GM18951 (cell line): ENCODE data around the gene LY6G6C.

Source experiments
- POLR2A ChIP-seq: IDR thresholded peaks from 4 replicates; pipeline ENCODE4 v1.6.1; 2011; ENCODE audit warnings: mild to moderate bottlenecking; ENCODE audit not compliant: insufficient read length, insufficient read depth; ENCODE audit errors: extremely low read depth
- in situ Hi-C: fragments of 300-500 bp; cut with MboI; formaldehyde crosslinking; loops from one replicate; pipeline ENCODE4 v1.12.0; 2022; ENCODE audit warnings: low sequenced_read_pairs, mixed read lengths, inconsistent platforms; ENCODE audit not compliant: unreplicated experiment

Gene LY6G6C

GRCh38 chr6:31721351-31722020, at the start of gene LY6G6C:
LY6G6C (minus strand) TSS chr6:31721746; CDS start chr6:31721679, 67 bp downstream.
- in situ Hi-C loops = no loop called here
- TF ChIP-seq POLR2A = no peak

- in situ Hi-C loops = no loop called here
- TF ChIP-seq POLR2A = no peak
These were observed 49.3 kb upstream of the LY6G6C start for GRCh38 chr6:31770860-31771259.

- in situ Hi-C loops = no loop called here
- no peak for TF ChIP-seq POLR2A
These were observed 48.3 kb upstream of the LY6G6C start for GRCh38 chr6:31769684-31770371.

DNA sequence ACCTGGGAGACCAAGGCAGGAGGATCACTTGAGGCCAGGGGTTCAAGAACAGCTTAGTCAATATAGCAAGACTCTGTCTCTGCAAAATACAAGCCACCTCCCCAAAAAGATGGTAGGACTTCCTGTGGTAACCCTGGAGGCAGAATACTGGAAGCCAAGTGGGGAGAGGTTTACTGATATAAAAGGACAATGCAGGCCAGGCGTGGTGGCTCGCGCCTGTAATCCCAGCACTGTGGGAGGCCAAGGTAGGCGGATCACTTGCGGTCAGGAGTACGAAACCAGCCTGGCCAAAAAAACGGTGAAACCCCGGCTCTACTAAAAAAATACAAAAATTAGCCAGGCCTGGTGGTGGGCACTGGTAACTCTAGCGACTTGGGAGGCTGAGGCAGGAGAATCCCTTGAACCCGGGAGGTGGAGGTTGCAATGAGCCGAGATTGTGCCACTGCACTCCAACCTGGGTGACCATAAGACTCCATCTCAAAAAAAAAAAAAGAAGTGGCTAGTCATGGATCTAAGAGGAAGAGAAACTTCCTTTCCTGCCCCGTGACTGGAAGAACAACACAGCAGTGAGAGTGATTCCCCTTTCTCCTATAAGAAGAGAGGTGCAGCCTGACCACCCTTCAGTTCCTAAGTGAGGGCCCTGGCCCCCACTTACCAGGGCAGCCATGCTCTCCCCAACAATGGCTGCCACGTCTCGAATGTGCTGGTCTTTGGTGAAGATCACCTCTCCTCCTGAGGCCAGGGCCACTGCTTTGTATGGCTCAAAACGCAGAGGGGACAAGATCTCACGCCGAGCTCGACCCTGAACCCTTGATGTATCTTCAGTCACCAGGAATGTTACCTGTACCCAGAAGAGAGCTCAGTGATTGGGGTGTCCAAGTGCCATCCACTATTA, 47.1 kb upstream of the LY6G6C start:
- TF ChIP-seq POLR2A = no peak
- in situ Hi-C loops = no loop called here

- no peak for TF ChIP-seq POLR2A
- in situ Hi-C loops = no loop called here
These were observed 45.6 kb upstream of the LY6G6C start for GRCh38 chr6:31767096-31767645.

DNA sequence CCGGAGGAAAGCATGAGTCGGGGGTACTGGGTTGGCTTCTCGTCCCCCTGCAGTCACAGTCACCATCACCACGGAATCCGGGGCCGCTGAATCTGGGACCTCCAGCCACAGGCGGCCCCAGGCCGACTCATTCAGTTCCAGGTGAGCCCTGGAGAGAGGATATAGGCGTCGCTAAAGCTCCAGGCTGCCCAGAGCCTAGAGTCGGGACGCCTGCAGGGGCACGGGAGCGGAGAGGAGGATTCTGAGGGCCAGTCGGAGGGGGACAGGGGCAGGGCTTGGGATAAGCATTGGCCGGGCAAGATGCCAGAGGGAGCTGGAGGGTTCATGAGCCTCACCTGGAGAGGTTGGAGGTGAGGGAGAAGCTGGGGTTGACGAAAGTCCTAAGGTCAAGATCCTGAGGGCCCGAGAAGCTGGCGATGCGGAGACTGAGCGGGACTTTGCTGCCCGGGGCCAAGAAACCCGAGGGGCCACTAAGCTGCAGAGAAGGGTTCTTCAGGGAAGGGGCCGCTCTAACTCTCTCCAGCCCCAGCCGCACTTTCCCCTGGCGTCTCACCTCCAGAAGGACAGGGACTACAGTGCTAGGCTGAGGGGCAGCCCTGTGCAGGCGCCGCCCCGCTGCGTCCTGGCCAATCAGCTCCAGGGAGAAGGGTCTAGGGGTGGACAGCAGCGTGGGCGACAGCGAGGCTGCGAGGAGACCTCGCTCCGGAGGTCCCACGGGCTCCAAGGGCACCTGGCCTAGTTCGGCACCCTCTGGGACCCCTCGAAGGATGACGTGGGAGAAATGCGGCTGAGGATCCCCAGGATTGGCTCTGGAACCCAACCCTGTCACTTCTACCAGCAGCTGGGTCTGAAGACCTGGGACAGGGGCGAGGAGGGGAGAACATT, 44.6 kb upstream of the LY6G6C start:
- in situ Hi-C loops = no loop called here
- no peak for TF ChIP-seq POLR2A

- in situ Hi-C loops = no loop called here
These were observed 44.0 kb upstream of the LY6G6C start for GRCh38 chr6:31765559-31765909.

DNA sequence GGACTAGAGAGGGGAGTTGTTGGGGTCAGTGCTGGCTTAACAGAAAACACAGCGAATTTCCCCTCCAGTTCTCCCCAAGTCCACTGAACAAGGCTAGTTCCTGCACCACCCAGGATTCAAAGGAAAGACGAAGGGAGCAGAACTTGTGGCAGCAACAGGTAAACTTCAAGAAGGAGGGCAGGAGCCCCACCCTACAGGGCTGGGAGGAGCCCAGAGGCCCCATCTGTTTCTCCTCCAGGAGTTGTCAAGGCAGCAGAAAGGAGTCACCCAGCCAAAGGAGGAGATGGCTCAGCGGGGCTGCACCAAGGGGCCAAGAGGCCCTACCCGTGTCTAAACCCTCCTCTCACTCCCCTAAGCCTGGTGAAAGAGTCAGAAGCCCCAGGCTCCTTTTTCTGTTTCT, 42.7 kb upstream of the LY6G6C start:
- in situ Hi-C loops = no loop called here
- no peak for TF ChIP-seq POLR2A

More at GRCh38 chr6:31765559-31765909, 44.0 kb upstream of the LY6G6C start:
- no peak for TF ChIP-seq POLR2A

- in situ Hi-C loops = no loop called here
- TF ChIP-seq POLR2A = no peak
These were observed 42.0 kb upstream of the LY6G6C start for GRCh38 chr6:31763619-31763940.

DNA sequence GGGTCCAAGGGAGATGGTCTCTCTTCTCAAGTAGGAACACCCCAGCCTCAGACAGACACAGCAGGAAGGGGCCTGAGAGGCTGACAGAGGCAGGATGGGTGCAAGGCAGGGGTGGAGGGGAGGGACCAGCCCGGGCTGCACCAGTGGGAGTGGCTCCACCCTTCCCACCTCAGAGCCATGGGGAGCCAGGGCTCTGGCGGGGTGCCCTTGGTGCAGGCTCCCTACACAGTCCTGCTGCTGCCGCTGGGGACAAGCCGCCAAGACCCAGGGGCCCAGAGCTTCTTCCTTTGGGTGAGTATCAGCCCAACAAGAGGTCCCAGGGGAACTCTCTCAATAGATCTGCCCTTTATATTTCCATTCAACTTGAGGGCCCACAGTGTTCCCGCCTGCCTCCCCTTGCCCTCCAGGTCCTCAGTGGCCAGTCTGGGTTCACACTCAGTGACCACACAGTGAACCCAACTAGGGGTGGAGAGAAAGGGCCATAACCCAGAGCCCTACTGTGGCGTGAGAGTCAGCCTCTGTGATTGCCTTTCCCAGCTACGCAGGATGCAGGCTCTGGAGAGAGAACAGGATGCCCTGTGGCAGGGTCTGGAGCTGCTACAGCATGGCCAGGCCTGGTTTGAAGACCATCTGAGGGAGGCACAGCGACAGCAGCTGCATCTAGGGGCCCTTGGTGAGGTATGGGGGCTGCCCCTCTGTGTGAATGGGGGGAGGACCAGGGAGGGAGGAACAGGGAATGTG, 41.5 kb upstream of the LY6G6C start:
- TF ChIP-seq POLR2A = no peak
- in situ Hi-C loops = no loop called here

- in situ Hi-C loops = no loop called here
- no peak for TF ChIP-seq POLR2A
These were observed 40.8 kb upstream of the LY6G6C start, which contains the start of gene SAPCD1 for GRCh38 chr6:31762356-31762755. SAPCD1 (plus strand) TSS chr6:31762656; CDS start chr6:31763055, 399 bp downstream.

GRCh38 chr6:31761343-31761742, 39.8 kb upstream of the LY6G6C start:
- no peak for TF ChIP-seq POLR2A
- in situ Hi-C loops = no loop called here
